ENCODE measurements around the gene ANKRD52. TPM values are rescaled to one million over a fixed set of nuclear protein-coding genes. Genes with fewer than 3 reads are reported as not detected.

The ANKRD52 gene
- total and polyA plus RNA-seq, 10 of the 15 experiments (the other 5 are each of a cell fraction or from before 2014, with no cell fraction given): 0.90 to 55.3 (median 16.1) TPM

GRCh38 chr12:56202366-56202765 lies 55.8 kb downstream of the ANKRD52 start (continued):
- TF ChIP-seq JUND (IDR thresholded peaks at IDR 0.05; ENCODE audit: low read depth, low read length) (no peak), MEF2B (IDR thresholded peaks at IDR 0.05; ENCODE audit: partially characterized antibody, poor library complexity, severe bottlenecking) (no peak), HDGF (IDR thresholded peaks at IDR 0.05) (no peak), NR2F1 (conservative IDR thresholded peaks at IDR 0.05) (0 out of 2 replicates have a peak, but pooled peaks have one; percentile 32), ZBTB40 (IDR thresholded peaks at IDR 0.05; ENCODE audit: borderline replicate concordance) (peak; percentile 77), NR2C2 (IDR thresholded peaks at IDR 0.05; ENCODE audit: borderline replicate concordance, control insufficient read depth, insufficient read length, low read depth) (no peak), POLR2AphosphoS5 (IDR thresholded peaks at IDR 0.05; ENCODE audit: low read length) (no peak), GATAD2B (conservative IDR thresholded peaks at IDR 0.05; ENCODE audit: low read depth) (no peak), KAT2A (conservative IDR thresholded peaks at IDR 0.05; ENCODE audit: control insufficient read depth, low read depth, low read length) (no peak), SUZ12 (IDR thresholded peaks at IDR 0.05; ENCODE audit: unreplicated experiment) (no peak), KLF5 (IDR thresholded peaks at IDR 0.05; ENCODE audit: partially characterized antibody) (no peak), ZNF384 (IDR thresholded peaks at IDR 0.05; ENCODE audit: borderline replicate concordance, low read depth, low read length) (no peak), NFIC (IDR thresholded peaks at IDR 0.05; ENCODE audit: low read depth, low read length) (no peak)
- TF ChIP-seq, protein P1, sequence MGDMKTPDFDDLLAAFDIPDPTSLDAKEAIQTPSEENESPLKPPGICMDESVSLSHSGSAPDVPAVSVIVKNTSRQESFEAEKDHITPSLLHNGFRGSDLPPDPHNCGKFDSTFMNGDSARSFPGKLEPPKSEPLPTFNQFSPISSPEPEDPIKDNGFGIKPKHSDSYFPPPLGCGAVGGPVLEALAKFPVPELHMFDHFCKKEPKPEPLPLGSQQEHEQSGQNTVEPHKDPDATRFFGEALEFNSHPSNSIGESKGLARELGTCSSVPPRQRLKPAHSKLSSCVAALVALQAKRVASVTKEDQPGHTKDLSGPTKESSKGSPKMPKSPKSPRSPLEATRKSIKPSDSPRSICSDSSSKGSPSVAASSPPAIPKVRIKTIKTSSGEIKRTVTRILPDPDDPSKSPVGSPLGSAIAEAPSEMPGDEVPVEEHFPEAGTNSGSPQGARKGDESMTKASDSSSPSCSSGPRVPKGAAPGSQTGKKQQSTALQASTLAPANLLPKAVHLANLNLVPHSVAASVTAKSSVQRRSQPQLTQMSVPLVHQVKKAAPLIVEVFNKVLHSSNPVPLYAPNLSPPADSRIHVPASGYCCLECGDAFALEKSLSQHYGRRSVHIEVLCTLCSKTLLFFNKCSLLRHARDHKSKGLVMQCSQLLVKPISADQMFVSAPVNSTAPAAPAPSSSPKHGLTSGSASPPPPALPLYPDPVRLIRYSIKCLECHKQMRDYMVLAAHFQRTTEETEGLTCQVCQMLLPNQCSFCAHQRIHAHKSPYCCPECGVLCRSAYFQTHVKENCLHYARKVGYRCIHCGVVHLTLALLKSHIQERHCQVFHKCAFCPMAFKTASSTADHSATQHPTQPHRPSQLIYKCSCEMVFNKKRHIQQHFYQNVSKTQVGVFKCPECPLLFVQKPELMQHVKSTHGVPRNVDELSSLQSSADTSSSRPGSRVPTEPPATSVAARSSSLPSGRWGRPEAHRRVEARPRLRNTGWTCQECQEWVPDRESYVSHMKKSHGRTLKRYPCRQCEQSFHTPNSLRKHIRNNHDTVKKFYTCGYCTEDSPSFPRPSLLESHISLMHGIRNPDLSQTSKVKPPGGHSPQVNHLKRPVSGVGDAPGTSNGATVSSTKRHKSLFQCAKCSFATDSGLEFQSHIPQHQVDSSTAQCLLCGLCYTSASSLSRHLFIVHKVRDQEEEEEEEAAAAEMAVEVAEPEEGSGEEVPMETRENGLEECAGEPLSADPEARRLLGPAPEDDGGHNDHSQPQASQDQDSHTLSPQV (IDR thresholded peaks at IDR 0.05): no peak
- TF ChIP-seq, protein P2, sequence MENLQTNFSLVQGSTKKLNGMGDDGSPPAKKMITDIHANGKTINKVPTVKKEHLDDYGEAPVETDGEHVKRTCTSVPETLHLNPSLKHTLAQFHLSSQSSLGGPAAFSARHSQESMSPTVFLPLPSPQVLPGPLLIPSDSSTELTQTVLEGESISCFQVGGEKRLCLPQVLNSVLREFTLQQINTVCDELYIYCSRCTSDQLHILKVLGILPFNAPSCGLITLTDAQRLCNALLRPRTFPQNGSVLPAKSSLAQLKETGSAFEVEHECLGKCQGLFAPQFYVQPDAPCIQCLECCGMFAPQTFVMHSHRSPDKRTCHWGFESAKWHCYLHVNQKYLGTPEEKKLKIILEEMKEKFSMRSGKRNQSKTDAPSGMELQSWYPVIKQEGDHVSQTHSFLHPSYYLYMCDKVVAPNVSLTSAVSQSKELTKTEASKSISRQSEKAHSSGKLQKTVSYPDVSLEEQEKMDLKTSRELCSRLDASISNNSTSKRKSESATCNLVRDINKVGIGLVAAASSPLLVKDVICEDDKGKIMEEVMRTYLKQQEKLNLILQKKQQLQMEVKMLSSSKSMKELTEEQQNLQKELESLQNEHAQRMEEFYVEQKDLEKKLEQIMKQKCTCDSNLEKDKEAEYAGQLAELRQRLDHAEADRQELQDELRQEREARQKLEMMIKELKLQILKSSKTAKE (IDR thresholded peaks at IDR 0.05; ENCODE audit: low read depth, poor library complexity, severe bottlenecking): no peak
- TF ChIP-seq, protein P3, sequence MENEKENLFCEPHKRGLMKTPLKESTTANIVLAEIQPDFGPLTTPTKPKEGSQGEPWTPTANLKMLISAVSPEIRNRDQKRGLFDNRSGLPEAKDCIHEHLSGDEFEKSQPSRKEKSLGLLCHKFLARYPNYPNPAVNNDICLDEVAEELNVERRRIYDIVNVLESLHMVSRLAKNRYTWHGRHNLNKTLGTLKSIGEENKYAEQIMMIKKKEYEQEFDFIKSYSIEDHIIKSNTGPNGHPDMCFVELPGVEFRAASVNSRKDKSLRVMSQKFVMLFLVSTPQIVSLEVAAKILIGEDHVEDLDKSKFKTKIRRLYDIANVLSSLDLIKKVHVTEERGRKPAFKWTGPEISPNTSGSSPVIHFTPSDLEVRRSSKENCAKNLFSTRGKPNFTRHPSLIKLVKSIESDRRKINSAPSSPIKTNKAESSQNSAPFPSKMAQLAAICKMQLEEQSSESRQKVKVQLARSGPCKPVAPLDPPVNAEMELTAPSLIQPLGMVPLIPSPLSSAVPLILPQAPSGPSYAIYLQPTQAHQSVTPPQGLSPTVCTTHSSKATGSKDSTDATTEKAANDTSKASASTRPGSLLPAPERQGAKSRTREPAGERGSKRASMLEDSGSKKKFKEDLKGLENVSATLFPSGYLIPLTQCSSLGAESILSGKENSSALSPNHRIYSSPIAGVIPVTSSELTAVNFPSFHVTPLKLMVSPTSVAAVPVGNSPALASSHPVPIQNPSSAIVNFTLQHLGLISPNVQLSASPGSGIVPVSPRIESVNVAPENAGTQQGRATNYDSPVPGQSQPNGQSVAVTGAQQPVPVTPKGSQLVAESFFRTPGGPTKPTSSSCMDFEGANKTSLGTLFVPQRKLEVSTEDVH (IDR thresholded peaks at IDR 0.05; ENCODE audit: low read depth, partially characterized antibody): no peak

Measured in GM12878 (cell line).